Fibroblast of skin of right quadriceps (primary cell): ENCODE data around the gene ACOXL.

Experiments
- DNase-seq: peaks from one replicate; pipeline ENCODE4 v3.0.0-alpha.2; 2013

ACOXL gene

GRCh38 chr2:110796716-110797301, 64.4 kb downstream of the ACOXL start:
- no peak for DNase-seq

- DNase-seq, result no peak
Observed at GRCh38 chr2:110799376-110799775, 67.0 kb downstream of the ACOXL start.

DNA sequence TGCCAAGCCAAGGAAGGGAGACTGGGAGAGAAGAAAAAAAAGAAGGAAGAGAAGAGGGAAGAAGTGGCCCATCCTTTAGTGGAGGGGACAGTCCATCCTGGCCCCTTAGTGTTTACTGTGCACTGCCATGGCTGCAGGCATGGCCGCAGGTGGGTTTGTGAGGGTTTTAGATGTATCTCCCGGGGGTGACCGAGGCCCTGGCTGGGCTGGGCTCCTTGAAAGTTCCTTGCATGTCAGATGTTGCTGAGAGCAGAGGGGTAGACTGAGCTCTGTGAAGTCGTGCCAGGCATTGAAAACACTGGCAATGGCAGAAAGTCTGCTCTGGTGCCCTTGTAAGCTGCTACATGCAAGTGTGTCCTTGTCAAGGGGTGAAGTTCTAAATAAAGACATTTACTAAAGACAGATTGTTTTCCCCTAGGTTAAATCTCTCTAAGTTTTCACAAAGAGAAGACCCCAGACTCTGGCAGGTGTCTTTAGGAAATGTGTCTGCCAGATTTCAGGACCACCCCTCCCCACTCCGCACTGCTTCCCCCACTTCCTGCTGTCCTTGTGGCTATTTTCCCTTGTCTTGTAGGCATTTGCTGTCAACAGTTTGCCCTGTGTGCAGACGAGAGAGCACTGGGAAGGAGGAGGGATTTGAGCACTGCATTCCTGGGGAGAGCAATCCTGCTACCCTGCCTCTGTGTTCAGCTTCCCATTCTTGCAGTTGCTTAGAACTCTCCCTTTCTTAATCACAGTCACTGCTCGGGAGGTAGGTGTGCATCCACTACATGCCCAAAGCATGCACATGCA, 68.4 kb downstream of the ACOXL start:
- DNase-seq, result no peak

GRCh38 chr2:110802208-110802932, 70.0 kb downstream of the ACOXL start:
- no peak for DNase-seq

DNA sequence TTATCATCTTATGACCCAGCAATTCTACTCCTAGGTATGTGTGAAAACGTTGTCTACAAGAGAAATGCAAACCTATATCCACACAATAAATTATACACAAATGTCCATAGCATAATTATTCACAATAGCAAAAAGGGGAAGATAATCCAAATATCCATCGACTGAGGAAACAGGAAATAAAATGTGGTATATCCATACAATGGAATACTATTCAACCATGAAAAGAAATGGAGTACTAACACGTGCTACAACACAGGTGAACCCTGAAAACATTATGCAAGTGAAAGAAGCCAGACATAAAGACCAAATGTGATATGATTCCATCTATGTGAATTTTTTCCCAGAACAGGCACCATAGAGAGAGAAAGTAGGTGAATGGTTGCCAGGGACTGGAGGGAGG, 72.1 kb downstream of the ACOXL start:
- no peak for DNase-seq

DNA sequence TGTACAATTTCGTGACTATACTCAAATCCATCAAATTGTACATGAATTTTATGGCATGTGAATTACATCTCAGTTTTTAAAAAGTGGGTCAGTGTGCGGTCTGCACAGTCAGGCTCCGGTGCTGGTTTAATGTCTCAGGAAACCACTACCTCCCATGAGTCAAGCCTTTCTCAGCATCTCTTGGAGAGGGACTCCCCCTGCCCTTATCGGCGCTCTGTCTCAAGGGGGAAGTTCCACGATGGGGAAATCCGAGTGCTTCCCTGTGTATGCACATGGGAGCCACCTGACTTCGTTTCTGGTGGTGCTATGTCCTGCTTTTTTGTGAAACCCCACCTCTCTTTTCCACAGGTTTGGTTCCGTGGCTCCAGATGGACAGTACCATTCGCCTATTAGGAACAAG, 72.5 kb downstream of the ACOXL start:
- no peak for DNase-seq

- no peak for DNase-seq
Observed at GRCh38 chr2:110805894-110806452, 73.6 kb downstream of the ACOXL start.

GRCh38 chr2:110807522-110807921, 75.1 kb downstream of the ACOXL start:
- DNase-seq, result peak; percentile 7

GRCh38 chr2:110810404-110810803, 78.0 kb downstream of the ACOXL start:
- no peak for DNase-seq

GRCh38 chr2:110812726-110813645, 80.6 kb downstream of the ACOXL start:
- DNase-seq, result no peak

GRCh38 chr2:110813896-110814295, 81.5 kb downstream of the ACOXL start:
- DNase-seq, result no peak

- DNase-seq, result no peak
Observed at GRCh38 chr2:110815938-110816337, 83.6 kb downstream of the ACOXL start.

- DNase-seq, result no peak
Observed at GRCh38 chr2:110816404-110817365, 84.3 kb downstream of the ACOXL start.

GRCh38 chr2:110818767-110819481, 86.6 kb downstream of the ACOXL start:
- DNase-seq, result no peak

DNA sequence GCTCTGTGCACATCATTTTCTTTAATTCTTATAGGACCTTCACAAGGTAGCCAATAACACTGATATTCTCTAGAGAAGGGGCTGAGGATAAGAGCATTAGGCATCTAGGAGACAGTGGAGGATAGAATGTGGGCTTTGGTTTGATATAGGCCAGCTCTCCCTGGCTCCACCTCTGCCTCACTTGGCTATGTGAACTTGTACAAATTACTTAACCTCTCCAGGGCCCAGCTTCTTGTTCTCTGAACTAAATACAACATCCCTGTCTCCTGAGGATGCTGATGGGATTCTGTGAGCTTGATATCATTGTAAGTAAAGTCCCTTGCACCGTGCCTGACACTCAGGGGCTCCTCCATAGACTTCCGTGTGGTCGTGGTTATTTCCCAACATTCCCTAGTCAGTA, 87.3 kb downstream of the ACOXL start:
- DNase-seq, result no peak

DNA sequence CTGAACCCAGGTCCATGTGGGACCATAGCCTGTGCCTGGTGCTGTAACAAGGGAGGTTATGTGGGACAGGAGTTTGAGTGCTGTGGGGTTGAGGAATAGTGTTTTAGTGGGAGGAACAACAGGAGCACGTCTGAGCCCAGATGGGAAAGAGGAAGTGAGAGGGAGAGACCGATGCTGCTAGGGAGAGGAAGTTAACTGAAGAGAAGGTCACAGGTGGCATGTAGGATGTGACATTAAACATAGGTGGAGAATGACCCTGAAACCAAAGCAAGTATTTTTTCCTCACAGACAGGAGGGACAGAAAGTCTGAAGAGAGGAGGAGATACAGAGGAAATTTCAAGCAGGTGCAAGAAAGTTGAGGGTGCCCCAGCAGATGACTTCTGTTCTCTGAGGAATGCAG, 87.8 kb downstream of the ACOXL start:
- DNase-seq, result no peak

DNA sequence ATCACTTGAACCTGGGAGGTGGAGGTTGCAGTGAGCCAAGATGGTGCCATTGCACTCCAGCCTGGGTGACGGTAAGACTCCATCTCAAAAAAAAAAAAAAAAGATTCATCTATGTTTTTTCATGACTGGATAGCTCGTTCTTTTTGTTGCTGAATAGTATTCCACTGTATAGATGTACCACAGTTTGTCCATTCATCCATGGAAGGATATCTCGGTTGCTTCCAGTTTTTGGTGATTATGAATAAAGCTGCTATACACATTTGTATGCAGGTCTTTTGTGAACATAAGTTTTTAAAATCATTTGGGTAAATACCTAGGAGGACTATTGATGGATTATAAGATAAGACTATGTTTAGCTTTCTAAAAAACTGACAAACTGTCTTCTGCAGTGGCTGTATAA, 90.8 kb downstream of the ACOXL start:
- no peak for DNase-seq

DNA sequence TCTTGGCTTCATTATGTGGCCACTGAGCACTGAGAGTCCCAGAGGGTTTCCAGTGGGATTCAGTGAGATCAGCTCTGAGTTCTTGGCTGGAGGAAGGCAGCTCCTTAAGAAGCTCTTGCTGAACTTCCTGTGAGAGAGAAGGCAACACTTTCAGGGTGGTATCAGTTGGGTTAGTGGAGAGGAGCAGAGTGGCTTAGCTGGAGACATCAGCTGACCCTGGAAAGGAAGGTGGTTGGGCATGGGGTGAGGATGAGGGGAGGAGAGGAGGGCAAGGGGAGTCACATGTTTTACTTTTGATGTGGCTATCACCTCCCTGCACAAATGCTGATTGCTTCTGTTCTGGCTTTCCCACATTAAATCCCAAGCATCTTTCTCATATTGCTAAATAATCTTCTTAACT, 95.1 kb downstream of the ACOXL start:
- no peak for DNase-seq

- DNase-seq, result no peak
Observed at GRCh38 chr2:110828330-110828729, 96.0 kb downstream of the ACOXL start.

GRCh38 chr2:110829413-110830146, 97.2 kb downstream of the ACOXL start:
- DNase-seq, result no peak
